Upper lobe of left lung (tissue), 6 donors: ENCODE measurements around the gene PAAF1. TPM values are rescaled to one million over a fixed set of nuclear protein-coding genes. Genes with fewer than 3 reads are reported as not detected.

ENCODE experiments used
- ATAC-seq, 2 donors: fragments of 200-7000 bp; cut with Tn5 transposase; one replicate each; pipeline ENCODE4 v1.9.1; 2022; ENCODE audit warnings: mild to moderate bottlenecking in 2 of 2, moderate library complexity in 2 of 2; ENCODE audit not compliant: low FRiP score in 2 of 2
- DNase-seq, 2 donors: peaks; one replicate each; pipeline ENCODE4 v3.0.0-alpha.2; 2019 to 2020
- H3K27ac ChIP-seq, 4 donors: fragments of 200-600 bp; sonication (generic); one replicate each; pipeline ENCODE4 v1.5.1; 2016 to 2019
- H3K27me3 ChIP-seq, 4 donors: fragments of 200-600 bp; sonication (generic); one replicate each; pipeline ENCODE4 v1.5.1; 2017 to 2019
- H3K36me3 ChIP-seq, 4 donors: fragments of 200-600 bp; sonication (generic); one replicate each; pipeline ENCODE4 v1.5.1; 2016 to 2019
- H3K4me1 ChIP-seq, 4 donors: fragments of 200-600 bp; sonication (generic); one replicate each; pipeline ENCODE4 v1.5.1; 2018 to 2019
- H3K4me3 ChIP-seq, 4 donors: fragments of 200-600 bp; sonication (generic); one replicate each; pipeline ENCODE4 v1.5.1; 2017 to 2019; ENCODE audit warnings: mild to moderate bottlenecking in 2 of 4, moderate library complexity in 1 of 4
- H3K9me3 ChIP-seq, 4 donors: fragments of 200-600 bp; sonication (generic); one replicate each; pipeline ENCODE4 v1.5.1; 2018 to 2019
- EP300 ChIP-seq, 4 donors: sonication (generic); formaldehyde crosslinking; IDR thresholded peaks; one replicate each; pipeline ENCODE4 v1.5.1; 2017; ENCODE audit warnings: antibody characterized with exemption in 4 of 4, control low read depth in 2 of 4
- POLR2A ChIP-seq, 4 donors: fragments of 450-650 bp; IDR thresholded peaks; one replicate each; pipeline ENCODE4 v1.5.1; 2016 to 2017; ENCODE audit warnings: antibody characterized with exemption in 4 of 4, mild to moderate bottlenecking in 2 of 4
- POLR2AphosphoS5 ChIP-seq, 2 donors: sonication (generic); formaldehyde crosslinking; IDR thresholded peaks; one replicate each; pipeline ENCODE4 v1.5.1; 2017; ENCODE audit warnings: antibody characterized with exemption in 2 of 2
- WGBS, 2 donors: methylation state at CpG; one replicate each; pipeline ENCODE4 v1.1.5; 2017 to 2018; 5-methylcytosine and 5-hydroxymethylcytosine counted together
- total RNA-seq, 6 donors: library from RNA; depleted of rRNA in 4 of 6; stranded (reverse); fragments of >200 nt in 4 of 6; gene quantifications; one replicate each; pipeline versions ENCODE4 v1.1.0 to v1.2.1, GENCODE V29; 2016 to 2021
- TF ChIP-seq, protein P1 (sequence below), 6 experiments: fragments of 450-650 bp in 4 of 6; fragments of 200-600 bp in 2 of 6; sonication (generic) in 2 of 6; IDR thresholded peaks; one replicate each; pipeline ENCODE4 v1.5.1; 2016 to 2019; ENCODE audit warnings: antibody characterized with exemption in 6 of 6
- donor health status: DM: no; HTN: no; CAD: no; lungs with moderate emphysema.
- donor health status: DM: no; HTN: yes; CAD: no; lungs with severe emphysema.

PAAF1 gene
- total RNA-seq, 6 donors from 2014 or later = 8.8 to 58.7 (median 12.6) TPM

DNA sequence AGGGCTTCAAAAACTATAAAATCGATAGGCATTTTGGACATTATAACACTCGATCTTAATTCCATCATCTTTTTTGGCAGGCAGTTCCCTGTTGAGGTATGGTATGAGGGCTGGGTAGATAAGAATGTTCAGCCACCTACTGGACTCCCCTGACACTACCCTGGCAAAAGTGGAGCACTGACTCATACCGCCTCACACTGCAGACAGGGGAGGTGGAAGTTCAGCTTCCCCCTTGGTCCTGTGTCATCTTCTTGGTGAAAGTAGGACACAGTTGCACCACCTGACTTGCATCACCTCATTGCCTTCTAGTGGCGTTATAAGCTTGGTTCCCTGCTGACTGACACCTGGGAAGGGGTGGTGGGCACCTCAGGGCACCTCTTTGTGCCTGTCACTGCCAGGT lies 30.4 kb downstream of the PAAF1 start:
- DNase-seq = peak in 1 of 2 donors; percentile 21
- no peaks in the 10 kb centered on the region for H3K4me1 ChIP-seq
- peak; percentile 56 to 71 for ATAC-seq
- TF ChIP-seq, protein P1, sequence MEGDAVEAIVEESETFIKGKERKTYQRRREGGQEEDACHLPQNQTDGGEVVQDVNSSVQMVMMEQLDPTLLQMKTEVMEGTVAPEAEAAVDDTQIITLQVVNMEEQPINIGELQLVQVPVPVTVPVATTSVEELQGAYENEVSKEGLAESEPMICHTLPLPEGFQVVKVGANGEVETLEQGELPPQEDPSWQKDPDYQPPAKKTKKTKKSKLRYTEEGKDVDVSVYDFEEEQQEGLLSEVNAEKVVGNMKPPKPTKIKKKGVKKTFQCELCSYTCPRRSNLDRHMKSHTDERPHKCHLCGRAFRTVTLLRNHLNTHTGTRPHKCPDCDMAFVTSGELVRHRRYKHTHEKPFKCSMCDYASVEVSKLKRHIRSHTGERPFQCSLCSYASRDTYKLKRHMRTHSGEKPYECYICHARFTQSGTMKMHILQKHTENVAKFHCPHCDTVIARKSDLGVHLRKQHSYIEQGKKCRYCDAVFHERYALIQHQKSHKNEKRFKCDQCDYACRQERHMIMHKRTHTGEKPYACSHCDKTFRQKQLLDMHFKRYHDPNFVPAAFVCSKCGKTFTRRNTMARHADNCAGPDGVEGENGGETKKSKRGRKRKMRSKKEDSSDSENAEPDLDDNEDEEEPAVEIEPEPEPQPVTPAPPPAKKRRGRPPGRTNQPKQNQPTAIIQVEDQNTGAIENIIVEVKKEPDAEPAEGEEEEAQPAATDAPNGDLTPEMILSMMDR (IDR thresholded peaks at IDR 0.05) = peak in 1 of 6 experiments; percentile 9
- TF ChIP-seq POLR2AphosphoS5 (IDR thresholded peaks at IDR 0.05) = no peak
- H3K9me3 ChIP-seq = no peaks in the 10 kb centered on the region
- no peak overlapping the region for H3K27ac ChIP-seq
- peaks cover 0 to 51% (median 21%) of the 10 kb centered on the region in 4 donors for H3K36me3 ChIP-seq
- WGBS, 2 donors = 91 to 92% methylated on average over 4 of the region's 4 CpGs
- no peaks in the 10 kb centered on the region for H3K27me3 ChIP-seq
- H3K4me3 ChIP-seq = no peak overlapping the region

DNA sequence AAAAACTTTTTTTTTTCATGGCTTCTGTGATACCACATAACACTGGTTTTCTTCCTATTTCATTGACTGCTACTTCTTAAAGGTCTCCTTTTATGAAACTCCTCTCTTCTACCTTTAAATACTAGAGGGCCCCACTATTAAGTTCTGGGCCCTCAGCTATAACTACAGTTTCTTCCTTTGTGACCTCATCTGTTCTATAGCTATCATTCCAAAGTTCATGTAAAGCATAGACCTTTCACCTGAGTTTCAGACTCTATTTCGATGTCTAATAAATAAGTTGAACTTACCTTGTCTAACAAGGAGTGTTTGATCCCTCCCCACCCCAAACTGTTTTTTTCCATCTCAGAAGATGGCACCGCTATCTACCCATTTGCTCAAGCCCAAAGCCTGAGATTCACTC lies 35.2 kb downstream of the PAAF1 start:
- Histone ChIP-seq H3K36me3 (peaks cover 4 to 74% (median 45%) of the 10 kb centered on the region in 4 donors), H3K27me3 (no peaks in the 10 kb centered on the region), H3K4me3 (no peak overlapping the region), H3K4me1 (no peaks in the 10 kb centered on the region), H3K27ac (no peak overlapping the region), H3K9me3 (no peaks in the 10 kb centered on the region)
- ATAC-seq = no peak
- no peak for TF ChIP-seq POLR2A (IDR thresholded peaks at IDR 0.05)
- no peak for TF ChIP-seq EP300 (IDR thresholded peaks at IDR 0.05)
- TF ChIP-seq POLR2AphosphoS5 (IDR thresholded peaks at IDR 0.05) = no peak
- TF ChIP-seq, protein P1 (IDR thresholded peaks at IDR 0.05) = no peak
- 98 to 100% methylated on average over 2 of the region's 2 CpGs for WGBS, 2 donors
- no peak for DNase-seq

DNA sequence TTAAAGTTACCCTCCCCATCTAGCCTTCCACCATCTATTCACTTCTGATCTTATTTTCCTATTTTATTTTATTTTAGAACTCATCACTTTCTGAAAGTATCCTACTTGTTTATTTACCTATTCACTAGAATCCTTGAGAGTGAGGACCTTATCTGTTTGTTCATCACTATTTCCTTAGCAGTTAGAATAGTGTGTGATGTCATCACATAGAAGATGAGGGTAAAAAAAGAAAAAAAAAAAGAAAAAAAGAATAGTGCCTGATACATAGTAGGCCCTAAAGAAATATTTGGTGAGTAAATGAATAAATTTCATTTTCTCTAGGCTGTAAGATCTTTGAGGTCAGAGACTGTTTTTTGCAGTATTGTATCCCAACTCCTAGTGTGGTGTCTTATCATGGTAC lies 36.7 kb downstream of the PAAF1 start:
- TF ChIP-seq POLR2AphosphoS5 (IDR thresholded peaks at IDR 0.05) (no peak), POLR2A (IDR thresholded peaks at IDR 0.05) (no peak), EP300 (IDR thresholded peaks at IDR 0.05) (no peak)
- TF ChIP-seq, protein P1 (IDR thresholded peaks at IDR 0.05) = no peak
- H3K27me3 ChIP-seq = no peaks in the 10 kb centered on the region
- H3K36me3 ChIP-seq = peaks cover 4 to 86% (median 54%) of the 10 kb centered on the region in 4 donors
- H3K9me3 ChIP-seq = no peaks in the 10 kb centered on the region
- H3K27ac ChIP-seq = no peak overlapping the region
- no peak for DNase-seq
- no peak for ATAC-seq
- no peaks in the 10 kb centered on the region for H3K4me1 ChIP-seq
- H3K4me3 ChIP-seq = no peak overlapping the region

DNA sequence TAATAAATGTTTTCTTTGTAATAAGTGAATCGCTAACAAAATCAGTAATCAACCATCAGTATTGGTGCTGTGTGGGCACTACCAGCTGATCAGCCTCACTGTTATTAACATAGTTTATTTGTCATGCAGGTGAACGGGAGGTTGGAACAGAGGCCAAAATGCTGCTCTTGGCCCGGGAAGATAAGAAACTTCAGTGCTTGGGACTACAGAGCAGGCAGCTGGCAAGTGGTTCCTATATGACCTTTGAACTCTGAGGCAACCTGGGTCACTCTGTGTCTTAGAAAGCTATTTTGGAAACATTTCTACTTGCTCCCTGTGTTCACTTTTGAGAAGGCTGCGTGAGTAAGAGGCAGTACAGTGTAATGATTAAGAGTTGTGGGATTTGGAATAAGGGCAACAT lies 37.5 kb downstream of the PAAF1 start:
- WGBS, 2 donors = 80 to 92% methylated on average over 4 of the region's 4 CpGs
- DNase-seq (no peak), ATAC-seq (no peak)
- Histone ChIP-seq H3K4me3 (no peak overlapping the region), H3K9me3 (no peaks in the 10 kb centered on the region), H3K27ac (no peak overlapping the region), H3K36me3 (peaks cover 10 to 92% (median 59%) of the 10 kb centered on the region in 4 donors), H3K4me1 (no peaks in the 10 kb centered on the region), H3K27me3 (no peaks in the 10 kb centered on the region)
- TF ChIP-seq EP300 (IDR thresholded peaks at IDR 0.05) (no peak), POLR2AphosphoS5 (IDR thresholded peaks at IDR 0.05) (no peak), POLR2A (IDR thresholded peaks at IDR 0.05) (no peak)
- TF ChIP-seq, protein P1 (IDR thresholded peaks at IDR 0.05) = no peak

DNA sequence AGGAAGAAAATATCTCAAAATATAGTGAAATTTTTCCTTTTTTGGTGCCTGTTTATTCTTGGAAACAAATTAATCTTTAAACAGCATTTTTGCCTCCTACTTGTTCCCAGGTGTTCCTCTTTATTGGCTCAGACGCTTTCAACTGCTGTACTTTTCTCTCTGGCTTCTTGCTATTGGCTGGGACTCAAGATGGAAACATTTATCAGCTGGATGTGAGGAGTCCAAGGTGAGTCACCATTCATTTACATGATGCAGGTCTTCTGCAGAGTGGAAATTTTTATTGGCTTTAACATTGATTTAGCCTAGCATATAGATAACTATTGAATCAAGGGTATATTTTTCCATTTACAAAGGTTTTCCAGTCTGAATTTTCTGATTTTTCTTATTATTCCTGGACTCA lies 39.6 kb downstream of the PAAF1 start:
- no peak for DNase-seq
- WGBS, 2 donors = 79 to 84% methylated on average over 1 of the region's 1 CpG
- H3K36me3 ChIP-seq = peaks cover 12 to 94% (median 61%) of the 10 kb centered on the region in 4 donors
- TF ChIP-seq, protein P1 (IDR thresholded peaks at IDR 0.05) = no peak
- TF ChIP-seq POLR2A (IDR thresholded peaks at IDR 0.05) = no peak
- no peak for TF ChIP-seq EP300 (IDR thresholded peaks at IDR 0.05)
- no peak for TF ChIP-seq POLR2AphosphoS5 (IDR thresholded peaks at IDR 0.05)
- ATAC-seq = no peak
- no peak overlapping the region for H3K27ac ChIP-seq
- no peaks in the 10 kb centered on the region for H3K27me3 ChIP-seq
- no peaks in the 10 kb centered on the region for H3K9me3 ChIP-seq
- no peak overlapping the region for H3K4me3 ChIP-seq
- H3K4me1 ChIP-seq = no peaks in the 10 kb centered on the region
